SKM-1 treated with dmso at 0.1 percent for 144 hours (cell line): ENCODE data around the gene AKAP13.
"Not testable (repeated sequence)": the region's sequence is repeated elsewhere in the genome, so short reads cannot be mapped to it uniquely, and the experiment has no call there.

Experiments used
- DNase-seq: peaks from one replicate; lab custom pipeline; 2025; ENCODE audit not compliant: unreplicated experiment; lab: John Stamatoyannopoulos, UW

AKAP13 gene

GRCh38 chr15:85652457-85652856 lies 272.1 kb downstream of the AKAP13 start:
- no peak for DNase-seq

DNA sequence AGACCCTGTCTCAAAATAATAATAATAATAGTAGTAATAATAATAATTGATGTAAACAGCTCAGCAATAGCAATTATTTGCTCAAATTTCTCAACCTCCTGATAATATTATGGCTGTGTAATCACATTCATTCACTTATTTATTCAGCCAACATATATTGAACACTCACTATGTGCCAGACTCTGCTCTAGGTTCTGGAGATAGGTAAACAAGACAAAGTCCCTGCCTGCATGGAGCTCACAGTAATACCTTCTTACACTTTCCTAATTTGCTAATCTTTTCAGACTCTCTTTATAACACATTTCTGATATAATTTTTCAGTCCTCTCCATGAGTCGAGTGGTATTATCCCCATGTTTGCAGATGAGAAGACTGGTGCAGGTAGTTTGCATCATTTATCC lies 276.7 kb downstream of the AKAP13 start:
- DNase-seq, result no peak

GRCh38 chr15:85658816-85659215 lies 278.4 kb downstream of the AKAP13 start:
- DNase-seq, result no peak

DNA sequence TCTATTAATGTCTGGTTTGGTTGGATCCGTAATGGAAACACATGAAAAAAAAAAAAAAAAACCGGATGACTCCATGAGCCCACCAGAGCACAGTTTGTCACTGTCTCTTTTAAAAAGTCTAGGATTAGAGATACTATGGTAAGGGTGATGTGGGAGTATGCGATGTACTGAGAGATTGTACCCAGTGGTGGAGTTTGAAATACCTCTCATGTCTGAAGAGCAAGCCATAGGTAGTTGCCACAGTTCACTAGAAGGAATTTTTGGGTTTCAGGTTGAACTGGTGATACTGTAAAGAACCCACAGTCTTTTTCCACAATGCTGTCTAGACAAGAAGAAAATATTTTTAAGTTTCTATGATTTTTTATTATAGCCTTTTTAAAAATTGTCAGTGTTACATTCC lies 281.5 kb downstream of the AKAP13 start:
- no peak for DNase-seq

DNA sequence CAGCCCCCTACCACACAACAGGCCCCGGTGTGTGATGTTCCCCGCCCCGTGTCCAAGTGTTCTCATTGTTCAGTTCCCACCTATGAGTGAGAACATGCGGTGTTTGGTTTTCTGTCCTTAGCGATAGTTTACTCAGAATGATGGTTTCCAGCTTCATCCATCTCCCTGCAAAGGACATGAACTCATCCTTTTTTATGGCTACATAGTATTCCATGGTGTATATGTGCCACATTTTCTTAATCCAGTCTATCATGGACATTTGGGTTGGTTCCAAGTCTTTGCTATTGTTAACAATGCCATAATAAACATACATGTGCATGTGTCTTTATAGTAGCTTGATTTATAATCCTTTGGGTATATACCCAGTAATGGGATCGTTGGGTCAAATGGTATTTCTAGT lies 285.3 kb downstream of the AKAP13 start:
- DNase-seq, result not testable (repeated sequence)

DNA sequence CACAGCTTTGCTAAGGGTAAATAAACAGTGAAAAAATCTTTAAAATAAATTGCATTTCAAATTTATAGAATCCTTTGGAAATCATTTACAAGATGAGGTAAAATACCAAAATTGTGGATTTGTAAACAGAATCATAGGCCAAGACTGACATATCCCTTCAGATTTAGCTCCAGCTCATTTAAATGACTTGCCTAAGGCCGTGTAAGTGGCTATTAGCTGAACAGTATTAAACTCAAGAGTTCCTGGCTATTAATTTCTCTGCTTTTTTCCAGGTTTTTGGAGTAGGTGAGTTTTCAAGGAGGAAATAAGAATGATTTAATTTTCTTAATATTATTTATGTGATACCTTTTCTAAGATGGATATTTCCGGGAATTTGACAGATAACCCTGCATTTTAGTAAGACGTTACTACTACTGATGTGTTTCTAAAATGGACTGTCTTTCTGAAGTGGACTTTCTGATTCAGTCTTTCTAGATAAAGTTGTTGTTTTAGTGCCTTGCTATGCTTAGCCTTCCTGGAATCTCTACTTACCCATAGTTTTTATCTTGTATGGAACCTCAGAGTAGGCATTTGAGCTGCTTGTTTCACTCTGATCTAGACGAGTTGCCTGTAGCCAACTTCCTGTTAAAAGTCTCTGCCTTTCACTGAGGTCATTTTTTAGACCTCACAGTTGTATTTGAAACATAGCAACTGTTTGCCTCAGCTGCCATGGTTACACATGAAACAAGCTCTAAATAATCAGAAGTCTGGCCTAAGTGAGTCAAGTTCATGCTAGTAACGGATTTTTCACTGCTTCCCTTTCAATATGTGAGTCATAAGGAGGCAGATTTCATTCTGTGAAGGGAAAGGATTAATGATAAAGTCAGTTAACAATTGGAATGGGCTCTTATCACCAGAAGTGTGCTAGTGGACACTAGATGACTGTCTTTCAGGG lies 287.4 kb downstream of the AKAP13 start:
- peak; percentile 12 for DNase-seq

GRCh38 chr15:85671156-85671555 lies 290.8 kb downstream of the AKAP13 start:
- DNase-seq, result no peak

GRCh38 chr15:85672332-85673084 lies 292.1 kb downstream of the AKAP13 start:
- DNase-seq, result no peak

- no peak for DNase-seq
Measured at GRCh38 chr15:85673326-85673725, 292.9 kb downstream of the AKAP13 start.

DNA sequence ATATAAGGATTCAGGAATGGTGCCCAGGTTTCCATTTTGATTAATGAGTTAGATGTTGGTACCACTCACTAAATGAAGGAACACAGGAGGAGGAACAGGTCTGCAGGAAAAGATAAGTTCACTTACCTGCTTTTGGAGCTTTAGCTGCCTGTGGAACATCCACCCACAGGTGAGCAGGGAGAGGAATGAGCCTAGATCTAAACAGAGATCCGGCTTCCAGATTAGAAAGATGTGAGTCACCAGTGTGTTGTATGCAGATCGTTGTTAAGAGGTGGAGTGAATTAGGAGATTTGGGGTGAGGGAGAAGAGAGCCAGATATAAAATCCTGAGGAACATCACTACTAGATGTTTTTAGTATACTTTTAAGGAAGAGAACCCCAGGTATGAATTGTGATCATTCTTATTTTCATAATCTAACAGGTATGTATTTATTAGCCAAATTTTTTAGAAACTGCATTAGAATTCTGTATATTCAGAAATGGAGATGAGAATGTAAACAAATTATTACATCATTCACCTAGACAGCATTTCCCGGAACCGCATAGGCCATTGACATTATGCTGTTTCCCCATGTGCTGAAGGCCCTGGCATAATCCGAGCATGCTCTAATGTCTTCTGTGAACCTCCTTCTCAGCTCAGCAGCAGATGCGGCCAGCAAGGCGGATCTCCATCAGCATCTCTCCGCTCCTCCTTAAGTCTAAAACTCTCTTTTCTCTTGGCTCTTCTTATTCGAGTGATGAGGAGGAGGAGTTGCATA lies 296.1 kb downstream of the AKAP13 start:
- DNase-seq, result no peak

GRCh38 chr15:85679231-85679630 lies 298.8 kb downstream of the AKAP13 start:
- no peak for DNase-seq

GRCh38 chr15:85681386-85681785 lies 301.0 kb downstream of the AKAP13 start:
- DNase-seq, result no peak

DNA sequence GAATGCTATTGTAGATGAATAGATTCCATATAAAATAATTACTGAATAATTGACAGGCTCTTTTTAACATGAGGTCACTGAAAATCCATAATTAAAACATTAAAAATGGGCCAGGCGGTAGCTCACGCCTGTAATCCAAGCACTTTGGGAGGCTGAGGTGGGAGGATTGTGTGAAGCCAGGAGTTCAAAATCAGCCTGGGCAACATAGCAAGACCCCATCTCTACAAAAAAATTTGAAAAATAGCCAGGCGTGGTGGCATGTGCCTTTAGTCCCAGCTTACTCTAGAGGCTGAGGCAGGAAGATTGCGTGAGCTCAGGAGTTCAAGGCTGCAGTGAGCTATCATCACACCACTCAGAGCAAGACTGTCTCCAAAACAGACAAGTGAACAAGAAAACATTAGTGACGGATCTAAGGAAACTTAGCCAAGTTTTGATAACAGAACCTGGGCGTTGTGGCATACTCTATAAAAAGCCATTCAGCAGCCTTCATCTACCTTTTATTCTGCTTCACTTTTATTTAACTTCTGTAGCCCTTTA lies 303.8 kb downstream of the AKAP13 start:
- DNase-seq, result no peak

- DNase-seq, result no peak
Measured at GRCh38 chr15:85685356-85685755, 305.0 kb downstream of the AKAP13 start.

DNA sequence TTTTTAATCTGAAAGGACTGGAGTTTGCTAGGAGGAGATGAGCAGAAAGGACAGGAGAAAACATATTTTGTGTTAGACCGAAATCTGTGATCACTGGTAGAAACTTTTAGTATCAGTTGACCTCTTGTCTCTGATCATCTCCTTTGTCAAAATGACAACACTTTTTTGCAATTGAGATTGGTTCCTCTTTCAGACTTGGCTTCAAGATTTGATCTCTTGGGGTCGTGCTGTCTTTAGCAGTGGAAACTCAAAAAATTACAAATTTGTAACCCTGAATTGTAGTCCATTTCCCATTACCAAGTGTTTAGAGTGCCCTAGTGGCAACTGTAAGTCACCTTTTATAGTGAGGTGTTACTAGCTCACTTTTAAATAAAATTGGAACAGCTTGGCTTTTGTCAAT lies 306.9 kb downstream of the AKAP13 start:
- DNase-seq, result no peak

DNA sequence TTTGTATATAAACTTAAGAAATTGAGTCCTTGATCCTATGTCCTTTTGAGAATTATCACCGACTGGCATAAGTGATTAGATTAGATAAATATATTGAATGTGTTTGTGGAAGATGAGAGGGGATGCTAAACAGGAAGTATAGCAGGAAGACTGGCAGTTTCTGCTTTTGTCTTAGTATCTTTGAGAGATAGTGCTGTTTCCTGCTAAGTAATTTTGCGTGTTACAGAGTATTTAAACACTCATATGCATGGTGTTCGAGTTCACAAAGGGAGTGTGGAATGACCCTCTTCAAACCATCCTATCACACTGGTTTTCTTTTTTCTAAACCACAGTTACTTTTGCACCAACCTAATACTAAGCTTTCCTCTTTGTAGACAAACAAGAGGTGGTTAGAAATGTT lies 308.3 kb downstream of the AKAP13 start:
- DNase-seq, result peak; percentile 22

DNA sequence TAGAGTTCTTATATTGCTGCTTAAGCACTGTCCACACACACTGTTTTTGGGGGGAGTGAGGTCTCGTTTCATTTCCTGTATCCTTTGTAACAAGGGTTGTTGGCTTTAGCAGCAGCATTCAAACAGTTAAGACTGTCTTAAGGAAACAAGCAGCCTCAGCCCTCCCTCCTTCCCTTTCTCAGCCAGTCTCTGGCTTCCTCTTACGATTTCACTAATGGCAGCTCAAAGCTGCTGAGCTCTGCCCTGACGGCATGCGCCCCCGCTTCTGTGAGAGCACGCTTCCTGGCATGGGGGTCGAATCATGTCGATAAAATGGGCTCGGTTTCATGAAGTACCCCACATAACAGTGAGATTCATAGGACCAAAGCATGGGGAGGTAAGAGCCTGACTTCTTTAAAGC lies 309.3 kb downstream of the AKAP13 start:
- DNase-seq, result peak; percentile 68

GRCh38 chr15:85690561-85691231 lies 310.3 kb downstream of the AKAP13 start:
- peak; percentile 39 for DNase-seq

- no peak for DNase-seq
Measured at GRCh38 chr15:85691350-85692240, 311.2 kb downstream of the AKAP13 start.

- no peak for DNase-seq
Measured at GRCh38 chr15:85692321-85692720, 311.9 kb downstream of the AKAP13 start.
